OCI-LY7 (cell line): ENCODE results near the gene EXOC4. TPM values are rescaled to one million over a fixed set of nuclear protein-coding genes. Genes with fewer than 3 reads are reported as not detected.
"Not testable (repeated sequence)": the region's sequence is repeated elsewhere in the genome, so short reads cannot be mapped to it uniquely, and the experiment has no call there.

Source experiments
- BruUV-seq: library from RNA; stranded (reverse); fragments of 400-500 nt; replicated peaks from 2 replicates; lab custom pipeline; 2021; lab: Mats Ljungman, UMichigan
- CTCF ChIA-PET: fragments of 300-600 bp; sonication (Branson Sonifier 250); formaldehyde crosslinking; loops from one replicate; lab custom pipeline; 2022; ENCODE audit warnings: antibody characterized with exemption; ENCODE audit not compliant: unreplicated experiment; lab: Charles Lee
- POLR2A ChIA-PET: fragments of 300-600 bp; sonication (Branson Sonifier 250); formaldehyde crosslinking; loops from one replicate; lab custom pipeline; 2022; ENCODE audit warnings: antibody characterized with exemption; lab: Charles Lee
- DNase-seq: peaks from one replicate; pipeline ENCODE4 v3.0.0-alpha.2; 2015; ENCODE audit warnings: low spot score
- H2AFZ ChIP-seq: fragments of 200-600 bp; sonication (generic), shearing (Covaris generic); 2 replicates; pipeline ENCODE4 v1.6.1; 2014; ENCODE audit warnings: mild to moderate bottlenecking, antibody characterized with exemption, low read length, moderate library complexity
- H3K27ac ChIP-seq: fragments of 200-600 bp; sonication (generic); 2 replicates; pipeline ENCODE4 v1.5.1; 2014; ENCODE audit warnings: mixed run types, low read depth, mild to moderate bottlenecking, moderate library complexity, low read length, inconsistent platforms; ENCODE audit not compliant: poor library complexity, severe bottlenecking
- H3K36me3 ChIP-seq: fragments of 200-600 bp; sonication (generic); 2 replicates; pipeline ENCODE4 v1.6.1; 2014; ENCODE audit warnings: mild to moderate bottlenecking, antibody characterized with exemption, low read length, moderate library complexity, mixed read lengths; ENCODE audit not compliant: insufficient read depth
- H3K4me1 ChIP-seq: fragments of 200-600 bp; sonication (generic); 2 replicates; pipeline ENCODE4 v1.5.1; 2014; ENCODE audit warnings: mild to moderate bottlenecking, low read length; ENCODE audit not compliant: insufficient read depth, poor library complexity, severe bottlenecking
- H3K4me2 ChIP-seq: fragments of 200-600 bp; sonication (generic); 2 replicates; pipeline ENCODE4 v1.6.1; 2014; ENCODE audit warnings: mild to moderate bottlenecking, low read length
- H3K4me3 ChIP-seq: fragments of 200-600 bp; sonication (generic); 2 replicates; pipeline ENCODE4 v1.5.1; 2014; ENCODE audit warnings: mild to moderate bottlenecking, low read depth, low read length; ENCODE audit not compliant: poor library complexity, severe bottlenecking
- H3K79me2 ChIP-seq: fragments of 200-600 bp; sonication (generic); 2 replicates; pipeline ENCODE4 v1.6.1; 2016; ENCODE audit warnings: low read depth, mild to moderate bottlenecking, low read length, moderate library complexity, mixed read lengths; ENCODE audit not compliant: insufficient read depth
- H3K9me2 ChIP-seq: fragments of 200-600 bp; sonication (generic); 2 replicates; pipeline ENCODE4 v1.6.1; 2016; ENCODE audit warnings: mild to moderate bottlenecking, low read length, mixed read lengths; ENCODE audit not compliant: insufficient read depth
- H3K9me3 ChIP-seq: fragments of 200-600 bp; sonication (generic); 2 replicates; pipeline ENCODE4 v1.6.1; 2014; ENCODE audit warnings: mild to moderate bottlenecking, mixed run types, low read length, mixed read lengths
- H4K20me1 ChIP-seq: fragments of 200-600 bp; sonication (generic); 2 replicates; pipeline ENCODE4 v1.6.1; 2014; ENCODE audit warnings: mild to moderate bottlenecking, antibody characterized with exemption, low read length, moderate library complexity, mixed read lengths; ENCODE audit not compliant: insufficient read depth
- CTCF ChIP-seq: fragments of 200-600 bp; sonication (generic); conservative IDR thresholded peaks from 2 replicates; pipeline ENCODE4 v1.5.1; 2014; ENCODE audit warnings: mild to moderate bottlenecking, antibody characterized with exemption, low read length, moderate library complexity, mixed read lengths
- EZH2phosphoT487 ChIP-seq: fragments of 200-600 bp; sonication (generic); IDR thresholded peaks from 2 replicates; pipeline ENCODE4 v1.6.1; 2018; ENCODE audit warnings: low read depth, borderline replicate concordance, mild to moderate bottlenecking, mixed run types, antibody characterized with exemption, low read length, moderate library complexity, mixed read lengths
- intact Hi-C: fragments of 100-400 bp; cut with micrococcal nuclease; formaldehyde crosslinking; loops from one replicate; pipeline ENCODE4 v1.10.0; 2022; ENCODE audit not compliant: unreplicated experiment
- total RNA-seq, 2 experiments: library from RNA; depleted of rRNA in 1 of 2; stranded (reverse); fragments of >200 nt in 1 of 2; shearing (Covaris generic) in 1 of 2; gene quantifications; 2 replicates each; pipeline ENCODE4 v1.2.3, GENCODE V29; 2014 to 2022

EXOC4 gene
- total RNA-seq, 2 experiments from 2014 or later, result 75.1 to 93.2 TPM

GRCh38 chr7:133641436-133641835, 388.6 kb downstream of the EXOC4 start:
- no TSS peak for BruUV-seq
- H3K36me3 ChIP-seq, result no peaks in the 10 kb centered on the region
- H3K9me2 ChIP-seq, result no peaks in the 10 kb centered on the region
- no peak overlapping the region for H3K27ac ChIP-seq
- H4K20me1 ChIP-seq, result no peaks in the 10 kb centered on the region; the same call in 1 of the 2 replicates
- H3K79me2 ChIP-seq, result no peaks in the 10 kb centered on the region
- no peak overlapping the region for H2AFZ ChIP-seq
- H3K4me2 ChIP-seq, result no peak overlapping the region
- H3K9me3 ChIP-seq, result no peaks in the 10 kb centered on the region
- intact Hi-C loops, result no loop called here
- no peak for TF ChIP-seq CTCF
- no peak for TF ChIP-seq EZH2phosphoT487
- DNase-seq, result no peak
- ChIA-PET POLR2A (no interaction called here), CTCF (no interaction called here)
- H3K4me1 ChIP-seq, result no peaks in the 10 kb centered on the region
- H3K4me3 ChIP-seq, result no peak overlapping the region

GRCh38 chr7:133642907-133643306, 390.0 kb downstream of the EXOC4 start:
- CTCF ChIA-PET, result no interaction called here
- TF ChIP-seq CTCF, result no peak
- no peak for TF ChIP-seq EZH2phosphoT487
- Histone ChIP-seq H3K4me2 (no peak overlapping the region), H3K36me3 (no peaks in the 10 kb centered on the region), H4K20me1 (no peaks in the 10 kb centered on the region; the same call in 1 of the 2 replicates), H3K79me2 (no peaks in the 10 kb centered on the region), H2AFZ (no peak overlapping the region), H3K27ac (no peak overlapping the region), H3K9me2 (no peaks in the 10 kb centered on the region), H3K4me3 (no peak overlapping the region), H3K4me1 (no peaks in the 10 kb centered on the region), H3K9me3 (no peaks in the 10 kb centered on the region)
- POLR2A ChIA-PET, result no interaction called here
- no peak for DNase-seq
- BruUV-seq, result no TSS peak
- intact Hi-C loops, result no loop called here

GRCh38 chr7:133643652-133644051, 390.8 kb downstream of the EXOC4 start:
- H3K4me1 ChIP-seq, POLR2A ChIA-PET, BruUV-seq, H2AFZ ChIP-seq, H3K9me2 ChIP-seq, H4K20me1 ChIP-seq, H3K36me3 ChIP-seq, H3K79me2 ChIP-seq, H3K4me2 ChIP-seq, H3K9me3 ChIP-seq, CTCF ChIA-PET, intact Hi-C loops, H3K4me3 ChIP-seq, DNase-seq, H3K27ac ChIP-seq: not testable (repeated sequence)
